AG09309 (cell line): ENCODE results near the gene MKI67.

Experiments
- DNase-seq: peaks from one replicate; pipeline ENCODE4 v3.0.0-alpha.2; 2010; ENCODE audit warnings: low read depth
- H3K4me3 ChIP-seq: 2 replicates; pipeline ENCODE4 v1.5.1; 2011; ENCODE audit warnings: mild to moderate bottlenecking, low read depth, low read length, moderate library complexity; ENCODE audit not compliant: control insufficient read depth
- TF ChIP-seq, protein P1 (sequence below): IDR thresholded peaks from 2 replicates; pipeline ENCODE4 v1.5.1; 2011; ENCODE audit warnings: mild to moderate bottlenecking, low read depth, low read length, inconsistent platforms; ENCODE audit not compliant: insufficient read depth, control insufficient read depth; ENCODE audit errors: missing control alignments

The MKI67 gene

DNA sequence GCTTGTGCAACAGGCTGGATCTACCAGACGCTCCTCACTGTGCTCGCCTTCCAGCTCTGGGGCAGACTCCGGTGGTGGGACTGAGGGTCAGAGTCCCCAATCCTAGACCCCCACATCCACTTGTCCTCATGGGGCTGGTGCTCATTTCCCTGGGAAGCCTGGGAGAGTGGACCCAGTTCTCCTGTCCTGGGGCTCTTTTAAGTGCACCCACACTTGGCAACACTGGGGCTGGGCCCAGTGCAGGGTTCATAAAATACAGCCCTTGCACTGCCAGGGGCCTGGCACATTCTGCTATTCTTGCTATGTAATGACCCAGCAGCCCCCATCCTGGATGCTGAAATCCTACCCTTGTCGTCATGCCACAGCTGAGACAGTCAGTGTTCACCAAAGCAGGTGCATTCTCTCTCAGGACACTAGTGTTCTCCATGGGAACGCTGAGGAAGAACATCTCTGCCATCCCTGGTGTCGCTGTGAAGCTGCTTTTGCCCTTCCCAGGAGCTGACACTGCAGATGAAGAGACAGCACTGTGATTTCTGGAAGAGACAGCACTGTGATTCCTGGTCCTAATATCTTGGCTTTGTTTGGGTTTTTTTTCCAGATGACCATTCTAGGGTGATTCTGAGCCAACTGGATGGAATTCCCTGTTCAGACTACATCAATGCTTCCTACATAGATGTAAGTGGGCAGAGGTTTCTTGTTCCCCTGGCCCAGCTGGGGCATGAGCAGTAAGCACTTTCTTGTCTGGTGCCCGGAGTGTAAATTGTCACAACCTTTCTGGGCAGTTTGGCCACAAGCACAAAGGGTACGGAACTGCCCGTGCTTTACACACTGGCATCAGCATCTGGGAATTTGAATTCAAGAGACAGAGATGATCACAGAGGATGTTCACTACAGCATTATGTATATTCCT is 65.6 kb downstream of the MKI67 start:
- H3K4me3 ChIP-seq = no peak overlapping the region
- no peak for DNase-seq
- TF ChIP-seq, protein P1, sequence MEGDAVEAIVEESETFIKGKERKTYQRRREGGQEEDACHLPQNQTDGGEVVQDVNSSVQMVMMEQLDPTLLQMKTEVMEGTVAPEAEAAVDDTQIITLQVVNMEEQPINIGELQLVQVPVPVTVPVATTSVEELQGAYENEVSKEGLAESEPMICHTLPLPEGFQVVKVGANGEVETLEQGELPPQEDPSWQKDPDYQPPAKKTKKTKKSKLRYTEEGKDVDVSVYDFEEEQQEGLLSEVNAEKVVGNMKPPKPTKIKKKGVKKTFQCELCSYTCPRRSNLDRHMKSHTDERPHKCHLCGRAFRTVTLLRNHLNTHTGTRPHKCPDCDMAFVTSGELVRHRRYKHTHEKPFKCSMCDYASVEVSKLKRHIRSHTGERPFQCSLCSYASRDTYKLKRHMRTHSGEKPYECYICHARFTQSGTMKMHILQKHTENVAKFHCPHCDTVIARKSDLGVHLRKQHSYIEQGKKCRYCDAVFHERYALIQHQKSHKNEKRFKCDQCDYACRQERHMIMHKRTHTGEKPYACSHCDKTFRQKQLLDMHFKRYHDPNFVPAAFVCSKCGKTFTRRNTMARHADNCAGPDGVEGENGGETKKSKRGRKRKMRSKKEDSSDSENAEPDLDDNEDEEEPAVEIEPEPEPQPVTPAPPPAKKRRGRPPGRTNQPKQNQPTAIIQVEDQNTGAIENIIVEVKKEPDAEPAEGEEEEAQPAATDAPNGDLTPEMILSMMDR = no peak

- H3K4me3 ChIP-seq = no peak overlapping the region
- TF ChIP-seq, protein P1 = no peak
- DNase-seq = no peak
Measured at GRCh38 chr10:128059982-128060293, 66.3 kb downstream of the MKI67 start.

DNA sequence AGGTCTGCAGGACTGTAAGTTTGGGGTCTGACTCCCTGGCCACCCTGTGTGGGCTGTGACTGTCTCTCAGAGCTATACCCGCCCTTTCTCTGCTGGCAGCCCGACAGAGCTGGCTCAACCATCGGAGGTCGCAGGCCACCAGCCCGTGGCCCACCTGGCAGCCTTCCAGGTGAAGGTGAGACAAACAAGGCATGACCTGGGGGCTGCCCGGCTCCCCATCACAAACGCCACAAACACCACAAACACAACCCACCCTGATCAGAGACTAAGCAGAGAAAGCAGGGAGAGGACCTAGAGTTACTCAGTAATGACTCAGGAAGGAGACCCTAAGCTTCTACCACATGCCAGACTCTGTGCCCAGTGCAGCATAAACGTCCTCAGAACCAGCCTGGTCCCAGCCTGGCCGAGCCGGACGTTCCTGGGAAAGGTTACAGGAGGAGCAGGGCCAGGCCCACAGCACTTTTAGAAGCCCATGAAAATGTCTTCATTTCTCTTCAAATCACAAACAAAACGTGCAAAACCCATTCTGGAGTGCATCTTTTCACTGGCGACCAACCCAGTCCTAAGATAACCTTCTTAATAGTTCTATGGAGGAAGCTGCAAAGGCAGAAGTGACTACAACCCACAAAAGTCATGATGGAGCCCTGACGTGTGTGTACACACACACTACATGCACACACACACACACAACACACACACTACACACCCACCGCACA is 66.8 kb downstream of the MKI67 start:
- TF ChIP-seq, protein P1 = no peak
- no peak overlapping the region for H3K4me3 ChIP-seq
- DNase-seq = no peak

- no peak overlapping the region for H3K4me3 ChIP-seq
- DNase-seq = no peak
Measured at GRCh38 chr10:128058750-128059134, 67.5 kb downstream of the MKI67 start.

DNA sequence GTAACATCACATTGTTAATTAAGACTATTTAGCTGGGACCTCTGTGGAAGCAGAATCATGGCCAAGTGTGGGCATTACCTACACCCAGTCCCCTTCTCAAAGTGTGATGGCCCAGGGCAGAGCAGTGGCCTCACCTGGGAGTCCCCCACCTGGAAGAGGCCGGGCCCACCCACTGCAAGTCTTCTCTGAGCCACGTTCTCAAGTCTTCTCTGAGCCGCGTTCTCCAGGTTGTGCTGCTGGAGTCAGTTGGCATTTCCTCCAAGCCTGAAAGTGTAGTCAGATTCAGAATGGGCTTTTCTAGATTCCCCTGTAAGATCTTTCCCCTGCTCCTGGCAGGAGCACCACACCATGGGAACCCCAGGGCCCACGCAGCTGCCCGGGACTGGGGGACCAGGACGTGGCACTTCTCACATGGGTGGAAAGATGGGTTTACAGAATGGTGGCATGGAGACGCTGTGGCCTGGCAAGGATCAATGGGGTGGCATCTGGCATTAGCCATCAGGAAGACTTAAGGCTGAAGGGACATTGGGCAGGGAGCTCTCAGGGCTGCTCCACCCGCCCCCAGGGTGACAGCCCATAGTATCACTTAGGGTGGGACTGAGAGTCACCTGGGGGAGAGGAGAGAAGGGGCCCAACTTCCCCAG is 68.0 kb downstream of the MKI67 start:
- H3K4me3 ChIP-seq = no peak overlapping the region
- no peak for DNase-seq
- TF ChIP-seq, protein P1 = no peak

More at GRCh38 chr10:128058750-128059134, 67.5 kb downstream of the MKI67 start:
- TF ChIP-seq, protein P1 = no peak

DNA sequence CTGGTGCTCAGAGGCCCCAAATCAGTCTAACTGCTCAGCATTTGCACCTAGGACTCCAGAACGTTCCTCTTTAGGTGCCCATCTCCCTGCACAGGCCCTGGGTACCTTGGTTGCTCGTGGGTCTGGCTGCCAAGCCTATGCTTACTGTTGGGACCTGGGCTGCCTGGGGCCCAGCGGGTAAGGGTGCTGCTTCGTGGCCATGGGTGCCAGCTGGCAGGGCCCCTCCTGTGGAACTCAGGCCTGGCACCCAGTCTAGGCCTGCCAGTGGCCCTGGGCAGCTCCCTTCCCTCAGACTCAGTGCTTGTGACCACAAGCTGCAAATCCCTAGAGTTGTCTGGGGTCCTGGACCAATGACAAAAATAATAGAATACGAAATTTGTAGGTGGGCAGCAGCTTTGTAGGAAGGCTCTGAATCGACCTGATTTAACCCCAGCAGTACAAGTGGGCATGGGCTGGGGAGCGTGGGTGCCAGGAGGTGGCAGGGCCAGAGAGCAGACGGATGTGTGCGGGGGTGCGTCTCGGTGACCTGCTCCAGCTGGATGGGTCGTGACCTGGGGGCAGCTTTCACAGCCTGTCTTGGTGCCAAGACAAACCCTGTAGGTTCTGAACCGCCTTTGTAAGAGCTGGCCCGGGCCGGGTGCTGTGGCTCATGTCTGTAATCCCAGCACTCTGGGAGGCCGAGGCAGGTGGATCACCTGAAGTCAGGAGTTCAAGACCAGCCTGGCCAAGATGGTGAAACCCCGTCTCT is 69.7 kb downstream of the MKI67 start:
- TF ChIP-seq, protein P1 = no peak
- DNase-seq = no peak
- H3K4me3 ChIP-seq = no peak overlapping the region
